IMR-90 (cell line): ENCODE results near the gene TFPI. TPM values are rescaled to one million over a fixed set of nuclear protein-coding genes. Genes with fewer than 3 reads are reported as not detected.

Experiments used
- ATAC-seq: fragments of 200-7000 bp; cut with Tn5 transposase; 2 replicates; pipeline ENCODE4 v1.9.1; 2020; ENCODE audit warnings: low read depth, mild to moderate bottlenecking, moderate library complexity
- BruUV-seq: library from RNA; stranded (reverse); fragments of 400-500 nt; replicated peaks from 2 replicates; lab custom pipeline; 2021; lab: Mats Ljungman, UMichigan
- CTCF ChIA-PET: fragments of 300-600 bp; formaldehyde crosslinking; extraction: SDS; loops from one replicate; lab custom pipeline; 2021; ENCODE audit warnings: antibody characterized with exemption; lab: Yijun Ruan, JAX
- POLR2A ChIA-PET: fragments of 300-600 bp; sonication (Branson Sonifier 250); formaldehyde crosslinking; loops from one replicate; lab custom pipeline; 2022; ENCODE audit warnings: antibody characterized with exemption; ENCODE audit not compliant: unreplicated experiment; lab: Charles Lee
- DNase-seq: peaks from one replicate; pipeline ENCODE4 v3.0.0; 2013
- H2AFZ ChIP-seq: replicated peaks from 2 replicates; pipeline ENCODE3; 2013; ENCODE audit warnings: low read length, mild to moderate bottlenecking; ENCODE audit not compliant: poor library complexity
- H2AK5ac ChIP-seq: 2 replicates; pipeline ENCODE4 v1.6.1; 2013; ENCODE audit warnings: low read depth, low read length, inconsistent platforms
- H2AK9ac ChIP-seq: replicated peaks from 2 replicates; pipeline ENCODE3; 2013; ENCODE audit warnings: mild to moderate bottlenecking, low read depth, low read length, moderate library complexity; ENCODE audit not compliant: poor library complexity
- H2BK120ac ChIP-seq: 2 replicates; pipeline ENCODE4 v1.6.1; 2013; ENCODE audit warnings: low read depth, low read length, inconsistent platforms
- H2BK15ac ChIP-seq: 3 replicates; pipeline ENCODE4 v1.6.1; 2013; ENCODE audit warnings: low read depth, low read length, inconsistent platforms
- H2BK20ac ChIP-seq: 2 replicates; pipeline ENCODE4 v1.6.1; 2013; ENCODE audit warnings: low read depth, mild to moderate bottlenecking, inconsistent platforms, low read length, moderate library complexity
- H2BK5ac ChIP-seq: 2 replicates; pipeline ENCODE4 v1.6.1; 2013; ENCODE audit warnings: mild to moderate bottlenecking, low read depth, low read length, inconsistent platforms; ENCODE audit not compliant: poor library complexity, severe bottlenecking
- H3K14ac ChIP-seq: replicated peaks from 2 replicates; pipeline ENCODE4 v1.6.1; 2013; ENCODE audit warnings: low read depth, low read length, inconsistent platforms
- H3K18ac ChIP-seq: 2 replicates; pipeline ENCODE4 v1.6.1; 2013; ENCODE audit warnings: low read depth, low read length, control low read depth
- H3K23ac ChIP-seq: 2 replicates; pipeline ENCODE4 v1.6.1; 2013; ENCODE audit warnings: low read depth, low read length, inconsistent platforms
- H3K27ac ChIP-seq: 2 replicates; pipeline ENCODE4 v1.5.1; 2013; ENCODE audit warnings: mild to moderate bottlenecking, control low read depth, low read length; ENCODE audit not compliant: insufficient read depth
- H3K27me3 ChIP-seq: 2 replicates; pipeline ENCODE4 v1.6.1; 2013; ENCODE audit warnings: low read length; ENCODE audit not compliant: control insufficient read depth, insufficient read depth
- H3K36me3 ChIP-seq: 2 replicates; pipeline ENCODE4 v1.6.1; 2013; ENCODE audit warnings: low read length, mixed read lengths; ENCODE audit not compliant: control insufficient read depth, insufficient read depth
- H3K4ac ChIP-seq: 2 replicates; pipeline ENCODE4 v1.6.1; 2013; ENCODE audit warnings: low read depth, low read length, inconsistent platforms
- H3K4me1 ChIP-seq: 2 replicates; pipeline ENCODE4 v1.6.1; 2013; ENCODE audit warnings: low read length, mixed read lengths; ENCODE audit not compliant: control insufficient read depth, insufficient read depth
- H3K4me2 ChIP-seq: 2 replicates; pipeline ENCODE4 v1.6.1; 2013; ENCODE audit warnings: low read depth, mild to moderate bottlenecking, control low read depth, low read length, moderate library complexity
- H3K4me3 ChIP-seq: 2 replicates; pipeline ENCODE4 v1.5.1; 2013; ENCODE audit warnings: low read depth, mild to moderate bottlenecking, control low read depth, low read length, moderate library complexity; ENCODE audit not compliant: insufficient read depth
- H3K56ac ChIP-seq: 2 replicates; pipeline ENCODE4 v1.6.1; 2013; ENCODE audit warnings: low read length, inconsistent platforms; ENCODE audit not compliant: insufficient read depth; ENCODE audit errors: extremely low read depth
- H3K79me1 ChIP-seq, 2 experiments: 2 replicates each; pipeline ENCODE4 v1.6.1; 2013; ENCODE audit warnings: low read length in 2 of 2, inconsistent platforms in 1 of 2, low read depth in 1 of 2
- H3K9ac ChIP-seq: 2 replicates; pipeline ENCODE4 v1.6.1; 2013; ENCODE audit warnings: low read depth, low read length, control low read depth
- H3K9me1 ChIP-seq: 2 replicates; pipeline ENCODE4 v1.6.1; 2013; ENCODE audit warnings: low read length, inconsistent platforms; ENCODE audit not compliant: insufficient read depth
- H3K9me3 ChIP-seq: 2 replicates; pipeline ENCODE4 v1.6.1; 2013; ENCODE audit warnings: low read length; ENCODE audit not compliant: control insufficient read depth, insufficient read depth
- H4K20me1 ChIP-seq: 2 replicates; pipeline ENCODE4 v1.6.1; 2013; ENCODE audit warnings: low read length, inconsistent platforms; ENCODE audit not compliant: insufficient read depth
- H4K5ac ChIP-seq: 2 replicates; pipeline ENCODE4 v1.6.1; 2013; ENCODE audit warnings: mild to moderate bottlenecking, low read depth, low read length, control low read depth
- H4K8ac ChIP-seq, 2 experiments: 2 replicates each; pipeline ENCODE4 v1.6.1; 2013; ENCODE audit warnings: low read depth in 2 of 2, low read length in 2 of 2, control low read depth in 1 of 2, inconsistent platforms in 1 of 2
- H4K91ac ChIP-seq: 2 replicates; pipeline ENCODE4 v1.6.1; 2013; ENCODE audit warnings: low read depth, low read length, inconsistent platforms; ENCODE audit not compliant: insufficient read depth
- CEBPB ChIP-seq: IDR thresholded peaks from 2 replicates; pipeline ENCODE4 v1.6.1; 2012; ENCODE audit warnings: low read depth, low read length, improper control_type of control experiment
- POLR2A ChIP-seq: IDR thresholded peaks from 2 replicates; pipeline ENCODE4 v1.6.1; 2012; ENCODE audit warnings: mild to moderate bottlenecking, low read depth, low read length
- RAD21 ChIP-seq: IDR thresholded peaks from 2 replicates; pipeline ENCODE4 v1.6.1; 2012; ENCODE audit warnings: low read length, improper control_type of control experiment
- WGBS, 2 experiments: methylation state at CpG; one replicate each; pipeline versions ENCODE4 v1.1.5 to v1.1.7; 2013; ENCODE audit warnings: missing lambda C conversion rate in 2 of 2; ENCODE audit not compliant: insufficient read length in 1 of 2; ENCODE audit errors: extremely low coverage in 2 of 2; 5-methylcytosine and 5-hydroxymethylcytosine counted together
- dilution Hi-C: fragments of 300-500 bp; cut with HindIII; formaldehyde crosslinking; loops from one replicate; pipeline ENCODE4 v1.14.3; 2018; ENCODE audit warnings: low sequenced_read_pairs; ENCODE audit not compliant: unreplicated experiment
- in situ Hi-C: fragments of 300-500 bp; cut with MboI; formaldehyde crosslinking; loops from 3 replicates; pipeline ENCODE4 v1.14.3; 2019; ENCODE audit warnings: low sequenced_read_pairs, inconsistent platforms, mixed read lengths
- intact Hi-C: fragments of 100-400 bp; cut with micrococcal nuclease; formaldehyde crosslinking; loops from 2 replicates; pipeline ENCODE4 v1.10.0; 2022
- polyA plus RNA-seq, 3 experiments: library from polyadenylated mRNA; depleted of rRNA; stranded (reverse); fragments of >200 nt; gene quantifications; 2 replicates each; pipeline ENCODE4 v1.2.3, GENCODE V29; 2012; ENCODE audit warnings: low replicate concordance in 1 of 3
- total RNA-seq: library from RNA; depleted of rRNA; stranded (reverse); fragments of >200 nt; gene quantifications from 2 replicates; pipeline ENCODE4 v1.2.3, GENCODE V29; 2012

TFPI gene
- total and polyA plus RNA-seq, 2 of the 4 experiments (the other 2 are of a cell fraction) = 33.9 to 83.0 TPM

DNA sequence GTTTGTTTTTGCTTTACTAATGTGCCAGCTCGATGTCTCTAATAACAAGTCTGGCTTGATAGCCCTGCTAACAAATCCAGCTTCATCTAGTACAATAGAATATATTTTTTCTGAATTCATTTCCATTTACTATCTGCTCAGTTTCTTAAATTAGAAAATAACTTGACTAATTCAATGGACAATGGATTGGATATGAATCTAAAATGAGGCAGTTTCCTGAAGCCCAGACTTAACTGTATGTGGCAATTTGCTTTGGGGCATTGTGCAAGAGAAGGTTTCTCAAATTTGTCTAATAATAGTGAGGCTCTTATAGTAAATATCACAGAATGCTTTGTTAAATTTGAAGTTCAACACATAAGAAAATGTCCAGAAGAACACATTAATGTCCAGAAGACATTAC lies 132.0 kb downstream of the TFPI start:
- Histone ChIP-seq H3K27ac (no peak overlapping the region), H3K9me3 (no peaks in the 10 kb centered on the region), H3K14ac (no peak overlapping the region), H3K27me3 (no peaks in the 10 kb centered on the region), H4K91ac (no peak overlapping the region), H2BK20ac (no peak overlapping the region), H3K56ac (no peak overlapping the region), H2BK15ac (no peak overlapping the region), H3K79me1 (no peaks in the 10 kb centered on the region), H3K9me1 (no peaks in the 10 kb centered on the region), H2BK120ac (no peak overlapping the region), H3K4me3 (no peak overlapping the region), H4K8ac (no peak overlapping the region), H2AK9ac (no peak overlapping the region), H3K36me3 (no peaks in the 10 kb centered on the region), H3K18ac (no peak overlapping the region), H3K4ac (no peak overlapping the region), H2AFZ (no peak overlapping the region), H2BK5ac (no peak overlapping the region), H3K9ac (no peak overlapping the region), H3K23ac (no peak overlapping the region), H3K4me2 (no peak overlapping the region), H4K20me1 (no peaks in the 10 kb centered on the region), H4K5ac (no peak overlapping the region), H2AK5ac (no peak overlapping the region), H3K4me1 (no peaks in the 10 kb centered on the region)
- TF ChIP-seq CEBPB (0 out of 2 replicates have a peak, but pooled peaks have one; percentile 38), RAD21 (no peak), POLR2A (no peak)
- ChIA-PET POLR2A (no interaction called here), CTCF (no interaction called here)
- in situ Hi-C loops = no loop called here
- intact Hi-C loops = no loop called here
- no peak for DNase-seq
- no CpG with 5 or more reads among the region's 1 CpG for WGBS, 2 experiments
- no TSS peak for BruUV-seq
- dilution Hi-C loops = no loop called here
- no peak for ATAC-seq
